22Rv1 (cell line): Measurements from ENCODE around the gene RMC1.

Experiments used
- H3K27ac ChIP-seq: fragments of 450-650 bp; 2 replicates; pipeline ENCODE4 v1.5.1; 2017
- CTCF ChIP-seq: fragments of 450-650 bp; IDR thresholded peaks from 2 replicates; pipeline ENCODE4 v1.5.1; 2017; ENCODE audit warnings: mild to moderate bottlenecking
- ZFX ChIP-seq: fragments of 450-650 bp; IDR thresholded peaks from 2 replicates; pipeline ENCODE4 v1.6.1; 2017; ENCODE audit warnings: antibody characterized with exemption, borderline replicate concordance

RMC1 gene

GRCh38 chr18:23526501-23527063 lies 23.3 kb downstream of the RMC1 start:
- no peak for TF ChIP-seq CTCF
- no peak for TF ChIP-seq ZFX
- no peak overlapping the region for H3K27ac ChIP-seq

- H3K27ac ChIP-seq: no peak overlapping the region
- no peak for TF ChIP-seq CTCF
- TF ChIP-seq ZFX: no peak
Observed at GRCh38 chr18:23528580-23529472, 25.5 kb downstream of the RMC1 start.

- H3K27ac ChIP-seq: no peak overlapping the region
- TF ChIP-seq ZFX: no peak
Observed at GRCh38 chr18:23529604-23530003, 26.3 kb downstream of the RMC1 start.

- TF ChIP-seq CTCF (no peak), ZFX (no peak)
- H3K27ac ChIP-seq: no peak overlapping the region
Observed at GRCh38 chr18:23530195-23530594, 26.9 kb downstream of the RMC1 start.

- no peak overlapping the region for H3K27ac ChIP-seq
- no peak for TF ChIP-seq ZFX
- TF ChIP-seq CTCF: no peak
Observed at GRCh38 chr18:23531912-23532311, 28.6 kb downstream of the RMC1 start.

GRCh38 chr18:23532848-23533247 lies 29.5 kb downstream of the RMC1 start:
- TF ChIP-seq CTCF (no peak), ZFX (no peak)
- H3K27ac ChIP-seq: no peak overlapping the region

GRCh38 chr18:23534276-23534675 lies 31.0 kb downstream of the RMC1 start:
- no peak overlapping the region for H3K27ac ChIP-seq
- TF ChIP-seq ZFX (no peak), CTCF (no peak)

- TF ChIP-seq CTCF (no peak), ZFX (no peak)
- no peak overlapping the region for H3K27ac ChIP-seq
Observed at GRCh38 chr18:23536204-23536603, 32.9 kb downstream of the RMC1 start.
